Prostate gland (tissue), 2 donors: Measurements from ENCODE around the gene VPS37C. TPM values are rescaled to one million over a fixed set of nuclear protein-coding genes. Genes with fewer than 3 reads are reported as not detected.

Experiments
- DNase-seq: peaks from one replicate; pipeline ENCODE4 v3.0.0-alpha.2; 2019; ENCODE audit warnings: low spot score
- H3K27ac ChIP-seq, 2 donors: fragments of 200-600 bp; sonication (generic); 2 replicates each; pipeline ENCODE4 v1.5.1; 2017 to 2019
- H3K27me3 ChIP-seq: fragments of 200-600 bp; sonication (generic); replicated peaks from 2 replicates; pipeline ENCODE4 v1.5.1; 2019; ENCODE audit not compliant: insufficient read depth
- H3K36me3 ChIP-seq, 2 donors: fragments of 200-600 bp; sonication (generic); 1 replicate in 1 of 2; 2 replicates in 1 of 2; pipeline versions ENCODE4 v1.5.1 to v1.8.1; 2017 to 2019
- H3K4me1 ChIP-seq: fragments of 200-600 bp; sonication (generic); replicated peaks from 2 replicates; pipeline ENCODE4 v1.5.1; 2019
- H3K4me3 ChIP-seq, 2 donors: fragments of 200-600 bp; sonication (generic); 2 replicates each; pipeline ENCODE4 v1.5.1; 2017 to 2019
- H3K9me3 ChIP-seq: fragments of 200-600 bp; sonication (generic); 2 replicates; pipeline ENCODE4 v1.5.1; 2017
- POLR2A ChIP-seq: fragments of 450-650 bp; IDR thresholded peaks from one replicate; pipeline ENCODE4 v1.6.1; 2016; ENCODE audit warnings: antibody characterized with exemption, mild to moderate bottlenecking
- POLR2AphosphoS5 ChIP-seq: sonication (generic); formaldehyde crosslinking; IDR thresholded peaks from one replicate; pipeline ENCODE4 v1.6.1; 2017; ENCODE audit warnings: antibody characterized with exemption
- WGBS: methylation state at CpG from one replicate; pipeline ENCODE4 v1.1.5; 2018; 5-methylcytosine and 5-hydroxymethylcytosine counted together
- intact Hi-C: fragments of 100-400 bp; cut with DNase I; formaldehyde crosslinking; loops from one replicate; pipeline ENCODE4 v1.14.2; 2022
- total RNA-seq, 2 donors: library from RNA; depleted of rRNA; stranded (reverse); fragments of >200 nt; gene quantifications; one replicate each; pipeline ENCODE4 v1.1.0, GENCODE V29; 2016
- TF ChIP-seq, protein P1 (sequence below), 4 experiments: fragments of 200-600 bp in 2 of 4; fragments of 450-650 bp in 2 of 4; sonication (generic) in 2 of 4; IDR thresholded peaks; 1 replicate in 3 of 4; 2 replicates in 1 of 4; pipeline ENCODE4 v1.5.1; 2016 to 2019; ENCODE audit warnings: antibody characterized with exemption in 4 of 4, mild to moderate bottlenecking in 2 of 4, moderate library complexity in 2 of 4

The VPS37C gene
- total RNA-seq, 2 donors from 2014 or later, result 32.2 to 38.8 TPM

DNA sequence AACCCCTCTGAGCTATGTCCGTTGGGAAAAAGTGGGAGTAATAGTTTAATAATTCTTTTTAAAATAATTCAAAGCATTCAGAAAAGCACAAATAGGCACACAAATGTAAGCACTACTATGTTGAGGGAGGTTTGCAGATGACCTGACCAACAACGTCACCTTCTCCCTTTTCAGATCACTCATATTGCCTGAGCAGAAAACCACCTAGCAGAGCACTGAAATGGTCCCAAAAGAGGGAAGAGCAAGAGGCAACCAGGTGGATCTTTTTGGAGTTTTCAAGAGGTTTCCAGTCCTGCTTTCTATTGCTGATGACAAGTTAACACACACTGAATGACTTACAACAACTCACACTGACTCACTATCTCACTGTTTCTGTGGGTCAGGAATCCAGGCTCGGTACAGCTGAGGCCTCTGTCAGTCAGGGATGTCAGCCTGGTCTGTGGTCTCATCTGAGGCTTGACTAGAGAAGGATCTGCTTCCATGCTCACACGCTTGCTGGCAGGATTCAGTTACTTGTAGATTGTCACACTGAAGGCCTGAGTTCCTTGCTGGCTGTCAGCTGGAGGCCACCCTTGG lies 37.8 kb upstream of the VPS37C start:
- Histone ChIP-seq H3K4me1 (no peaks in the 10 kb centered on the region), H3K9me3 (no peaks in the 10 kb centered on the region), H3K36me3 (no peaks in the 10 kb centered on the region), H3K27ac (no peak overlapping the region), H3K27me3 (no peaks in the 10 kb centered on the region), H3K4me3 (no peak overlapping the region)
- TF ChIP-seq POLR2AphosphoS5 (no peak), POLR2A (no peak)
- TF ChIP-seq, protein P1, sequence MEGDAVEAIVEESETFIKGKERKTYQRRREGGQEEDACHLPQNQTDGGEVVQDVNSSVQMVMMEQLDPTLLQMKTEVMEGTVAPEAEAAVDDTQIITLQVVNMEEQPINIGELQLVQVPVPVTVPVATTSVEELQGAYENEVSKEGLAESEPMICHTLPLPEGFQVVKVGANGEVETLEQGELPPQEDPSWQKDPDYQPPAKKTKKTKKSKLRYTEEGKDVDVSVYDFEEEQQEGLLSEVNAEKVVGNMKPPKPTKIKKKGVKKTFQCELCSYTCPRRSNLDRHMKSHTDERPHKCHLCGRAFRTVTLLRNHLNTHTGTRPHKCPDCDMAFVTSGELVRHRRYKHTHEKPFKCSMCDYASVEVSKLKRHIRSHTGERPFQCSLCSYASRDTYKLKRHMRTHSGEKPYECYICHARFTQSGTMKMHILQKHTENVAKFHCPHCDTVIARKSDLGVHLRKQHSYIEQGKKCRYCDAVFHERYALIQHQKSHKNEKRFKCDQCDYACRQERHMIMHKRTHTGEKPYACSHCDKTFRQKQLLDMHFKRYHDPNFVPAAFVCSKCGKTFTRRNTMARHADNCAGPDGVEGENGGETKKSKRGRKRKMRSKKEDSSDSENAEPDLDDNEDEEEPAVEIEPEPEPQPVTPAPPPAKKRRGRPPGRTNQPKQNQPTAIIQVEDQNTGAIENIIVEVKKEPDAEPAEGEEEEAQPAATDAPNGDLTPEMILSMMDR (IDR thresholded peaks at IDR 0.05), result no peak
- no peak for DNase-seq
- intact Hi-C loops, result no loop called here
- WGBS, result 93% methylated on average over 4 of the region's 4 CpGs

DNA sequence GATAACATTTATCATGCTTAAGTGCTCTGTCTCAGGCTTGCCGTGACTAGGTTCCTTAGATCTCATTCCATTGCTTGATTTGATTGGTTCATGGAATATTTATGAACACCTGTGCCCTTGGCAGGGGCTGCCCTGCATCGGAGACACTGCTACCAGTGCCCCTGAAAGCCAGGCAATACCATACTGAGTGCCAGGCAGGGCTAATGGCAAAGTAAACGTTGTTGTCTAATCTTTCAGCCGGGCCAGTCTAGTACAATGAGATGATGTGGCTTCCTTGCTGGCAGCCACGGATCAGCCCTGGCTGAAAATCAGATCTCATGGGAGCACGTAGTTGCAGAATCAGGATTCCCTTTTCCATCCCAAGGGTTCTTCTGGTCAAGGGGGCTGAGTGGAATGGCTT lies 37.1 kb upstream of the VPS37C start:
- Histone ChIP-seq H3K27me3 (no peaks in the 10 kb centered on the region), H3K4me1 (no peaks in the 10 kb centered on the region), H3K36me3 (no peaks in the 10 kb centered on the region), H3K4me3 (no peak overlapping the region), H3K9me3 (no peaks in the 10 kb centered on the region), H3K27ac (no peak overlapping the region)
- no peak for DNase-seq
- whole genome bisulfite sequencing, result 50% methylated on average over 6 of the region's 6 CpGs
- intact Hi-C loops, result no loop called here
- TF ChIP-seq POLR2AphosphoS5 (no peak), POLR2A (no peak)
- TF ChIP-seq, protein P1 (IDR thresholded peaks at IDR 0.05), result no peak

DNA sequence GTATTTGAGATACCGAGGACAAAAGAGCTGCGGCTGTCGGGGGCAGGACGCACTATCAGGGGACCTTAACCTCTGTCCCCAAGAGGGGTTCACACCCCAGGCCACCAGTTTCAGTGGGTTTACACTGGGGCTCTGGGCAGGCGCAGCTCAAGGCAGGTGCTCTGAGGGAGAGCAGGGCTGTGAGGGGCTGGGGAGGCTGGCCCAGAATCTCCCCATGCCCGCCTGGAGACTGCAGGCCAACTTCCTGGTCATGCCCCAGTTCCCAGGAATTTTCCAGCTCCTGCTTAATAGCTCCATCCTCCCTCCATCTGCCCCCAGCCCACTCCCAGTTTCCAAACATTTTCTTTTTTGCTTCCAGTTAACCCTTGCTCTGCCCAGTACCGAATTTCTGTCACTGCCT lies 34.5 kb upstream of the VPS37C start:
- Histone ChIP-seq H3K4me1 (no peaks in the 10 kb centered on the region), H3K27ac (no peak overlapping the region), H3K9me3 (no peaks in the 10 kb centered on the region), H3K4me3 (no peak overlapping the region), H3K27me3 (no peaks in the 10 kb centered on the region), H3K36me3 (no peaks in the 10 kb centered on the region)
- intact Hi-C loops, result no loop called here
- WGBS, result 79% methylated on average over 7 of the region's 7 CpGs
- TF ChIP-seq, protein P1 (IDR thresholded peaks at IDR 0.05), result no peak
- TF ChIP-seq POLR2AphosphoS5, result no peak
- TF ChIP-seq POLR2A, result no peak
- DNase-seq, result no peak

DNA sequence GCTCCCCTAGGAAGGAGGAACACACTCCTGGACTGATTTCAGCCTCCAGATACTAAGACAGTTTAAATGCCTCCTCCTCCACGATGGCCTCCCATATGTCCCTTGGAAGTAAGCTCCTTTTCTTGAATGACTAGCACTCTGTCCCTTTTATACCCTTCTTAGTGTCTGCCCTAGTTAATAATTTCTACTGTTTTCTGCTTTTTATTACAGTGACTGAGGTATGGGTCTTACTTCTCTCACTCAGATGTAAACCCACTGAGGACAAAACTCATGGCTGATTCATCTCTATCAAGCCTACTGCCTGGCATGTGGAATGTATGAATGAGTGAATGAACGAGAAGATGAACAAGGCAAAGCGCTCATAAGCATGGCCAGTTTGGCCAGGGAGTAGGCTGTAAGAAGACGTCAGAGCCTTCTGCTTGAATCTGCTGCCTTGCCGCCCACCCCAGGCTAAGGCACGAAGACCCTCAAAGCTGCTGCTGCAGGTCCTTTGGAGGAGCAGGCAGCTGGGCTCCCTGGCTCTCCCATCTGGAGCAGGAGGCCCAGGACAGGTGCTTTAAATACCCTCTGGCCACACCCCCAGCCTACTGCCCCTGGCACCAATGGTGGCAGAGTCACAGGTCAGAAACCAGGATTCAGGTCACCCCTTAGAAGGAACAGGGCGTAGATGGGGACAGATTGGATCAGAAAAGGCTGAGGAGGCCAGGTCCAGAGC lies 33.9 kb upstream of the VPS37C start:
- Histone ChIP-seq H3K36me3 (no peaks in the 10 kb centered on the region), H3K27ac (no peak overlapping the region), H3K4me1 (no peaks in the 10 kb centered on the region), H3K9me3 (no peaks in the 10 kb centered on the region), H3K4me3 (no peak overlapping the region), H3K27me3 (no peaks in the 10 kb centered on the region)
- no peak for TF ChIP-seq POLR2A
- intact Hi-C loops, result no loop called here
- 76% methylated on average over 7 of the region's 7 CpGs for WGBS
- DNase-seq, result no peak

DNA sequence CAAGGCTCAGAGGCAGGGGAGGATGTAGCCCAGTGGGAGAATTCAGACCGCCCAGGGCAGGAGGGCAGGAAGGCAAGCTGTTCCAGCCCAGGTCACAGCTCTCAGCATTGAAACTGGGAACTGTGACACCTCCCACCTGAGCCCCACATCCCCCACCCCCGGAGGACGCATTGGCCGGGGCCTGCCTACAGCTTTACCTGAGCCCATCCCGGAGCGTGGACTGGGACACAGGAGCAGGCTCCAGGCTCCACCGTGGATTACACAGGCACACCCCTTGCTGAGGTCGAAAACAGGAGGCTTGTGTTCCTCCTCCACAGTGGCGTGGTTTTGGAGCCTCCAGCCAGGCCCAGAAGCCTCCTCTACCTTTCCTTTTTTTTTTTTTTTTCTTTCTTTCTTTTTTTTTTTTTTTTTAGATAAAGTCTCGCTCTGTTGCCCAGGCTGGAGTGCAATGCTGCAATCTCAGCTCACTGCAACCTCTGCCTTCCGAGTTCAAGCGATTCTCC lies 33.0 kb upstream of the VPS37C start:
- intact Hi-C loops, result no loop called here
- no peak for DNase-seq
- no peaks in the 10 kb centered on the region for H3K9me3 ChIP-seq
- H3K27ac ChIP-seq, result no peak overlapping the region
- 66% methylated on average over 12 of the region's 12 CpGs for WGBS
- TF ChIP-seq POLR2A (no peak), POLR2AphosphoS5 (no peak)
- TF ChIP-seq, protein P1 (IDR thresholded peaks at IDR 0.05), result no peak
- H3K4me3 ChIP-seq, result no peak overlapping the region
- no peaks in the 10 kb centered on the region for H3K4me1 ChIP-seq
- H3K27me3 ChIP-seq, result no peaks in the 10 kb centered on the region
- no peaks in the 10 kb centered on the region for H3K36me3 ChIP-seq
